HG03469 (cell line): ENCODE data around the gene LDLRAD4.

Experiments
- ATAC-seq: cut with Tn5 transposase; IDR thresholded peaks from one replicate; pipeline ENCODE4 v1.9.1; 2021; ENCODE audit warnings: mild to moderate bottlenecking, moderate library complexity, moderate number of reproducible peaks; ENCODE audit not compliant: unreplicated experiment

The LDLRAD4 gene

DNA sequence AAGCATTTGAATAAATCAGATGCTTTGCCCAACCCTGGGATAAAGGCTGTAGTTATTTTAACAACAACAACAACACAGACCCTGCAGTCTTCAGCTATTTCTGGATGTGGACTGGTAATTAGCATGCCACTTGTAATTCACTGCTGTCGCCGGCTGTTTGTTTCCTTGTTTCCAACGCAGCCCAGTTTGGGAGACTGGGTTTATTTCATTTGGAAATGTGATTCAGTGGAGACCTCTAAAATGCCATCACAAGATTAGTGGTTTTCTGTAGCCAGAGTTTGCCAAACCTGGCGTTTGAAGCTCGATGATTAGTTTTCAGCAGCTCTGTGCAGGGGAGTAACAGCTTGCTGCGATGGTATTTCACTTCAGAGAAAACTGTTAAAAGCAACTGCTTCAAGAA is 83.5 kb downstream of the LDLRAD4 start:
- no peak for ATAC-seq

DNA sequence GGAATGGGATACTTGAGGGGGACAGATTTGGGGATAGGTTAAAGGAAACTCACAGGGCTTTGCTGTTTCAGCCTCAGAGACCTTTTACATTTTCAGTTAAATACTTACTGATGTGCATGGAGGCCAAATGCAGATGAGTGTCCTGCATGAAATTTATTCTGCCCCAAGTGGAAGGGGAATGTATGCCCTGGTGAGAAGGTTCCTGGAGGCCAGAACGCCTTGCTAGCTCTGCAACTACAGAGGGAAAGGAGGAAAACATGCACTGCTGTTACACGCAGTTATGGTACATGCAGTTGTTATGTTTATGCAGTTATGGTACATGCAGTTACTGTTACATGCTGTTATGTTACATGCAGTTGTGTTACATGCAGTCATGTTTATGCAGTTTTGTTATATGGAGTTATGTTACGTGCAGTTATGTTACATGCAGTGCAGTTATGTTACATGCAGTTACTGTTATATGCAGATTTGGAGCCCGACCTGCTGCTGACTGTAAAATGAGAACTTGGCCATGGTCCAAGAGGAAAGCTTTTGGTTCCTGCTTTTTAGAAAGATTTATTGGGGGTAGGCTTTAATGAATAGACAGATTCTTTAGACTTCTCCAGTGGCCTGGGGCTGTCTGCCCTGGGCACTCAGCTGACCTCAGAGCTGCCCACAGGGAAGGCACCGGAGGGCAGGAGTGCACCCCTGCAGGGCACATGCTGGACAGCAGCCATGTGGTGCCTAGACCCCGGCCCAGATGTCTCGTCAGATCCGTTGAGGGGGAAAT is 84.1 kb downstream of the LDLRAD4 start:
- ATAC-seq: no peak

DNA sequence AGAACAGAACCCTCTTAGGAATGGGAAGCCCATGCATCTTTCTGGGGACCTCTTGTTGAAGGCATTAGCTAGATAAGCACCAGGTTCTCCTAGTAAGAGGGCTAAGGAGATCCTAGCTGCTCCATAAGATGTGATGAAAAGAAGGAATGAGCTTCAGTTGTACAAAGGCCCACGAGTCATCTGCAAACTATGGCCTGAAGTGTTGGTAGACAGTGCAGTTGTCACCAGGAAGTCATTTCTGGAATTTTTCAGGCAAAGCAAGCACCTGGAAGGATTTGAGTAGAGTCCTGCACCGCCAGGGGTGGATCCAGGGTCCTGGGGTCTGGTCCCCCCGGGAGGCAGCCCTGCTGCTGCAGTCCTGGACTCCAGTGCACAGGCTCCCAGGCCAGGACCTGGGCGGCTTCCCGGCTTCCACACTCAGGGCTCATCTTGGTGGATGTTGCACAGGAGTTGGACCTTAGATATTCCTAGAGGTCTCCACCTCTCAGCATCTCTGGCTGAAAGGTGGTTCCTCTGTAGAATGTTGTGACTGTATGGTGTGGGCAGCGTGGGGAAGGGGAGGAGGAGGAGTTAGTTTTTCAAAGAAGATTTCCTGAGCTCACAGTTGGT is 85.3 kb downstream of the LDLRAD4 start:
- ATAC-seq: no peak

DNA sequence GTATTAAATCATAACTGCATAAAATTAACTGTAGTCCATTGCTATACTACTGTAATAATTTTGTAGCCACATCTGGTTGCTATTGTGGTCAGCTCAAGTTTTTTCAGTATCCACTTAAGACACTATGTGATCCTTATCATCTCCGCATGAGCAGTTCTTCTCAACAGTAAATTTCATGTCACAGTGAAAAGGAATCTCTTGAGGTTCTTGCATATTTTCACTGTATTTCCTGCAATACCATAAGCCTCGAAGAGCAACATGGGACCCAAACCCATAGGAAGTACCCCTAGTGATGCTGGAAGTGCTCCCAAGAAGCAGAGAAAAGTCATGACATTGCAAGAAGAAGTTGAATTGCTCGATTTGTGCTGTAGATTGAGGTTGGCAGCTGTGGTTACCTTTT is 86.7 kb downstream of the LDLRAD4 start:
- ATAC-seq: no peak

DNA sequence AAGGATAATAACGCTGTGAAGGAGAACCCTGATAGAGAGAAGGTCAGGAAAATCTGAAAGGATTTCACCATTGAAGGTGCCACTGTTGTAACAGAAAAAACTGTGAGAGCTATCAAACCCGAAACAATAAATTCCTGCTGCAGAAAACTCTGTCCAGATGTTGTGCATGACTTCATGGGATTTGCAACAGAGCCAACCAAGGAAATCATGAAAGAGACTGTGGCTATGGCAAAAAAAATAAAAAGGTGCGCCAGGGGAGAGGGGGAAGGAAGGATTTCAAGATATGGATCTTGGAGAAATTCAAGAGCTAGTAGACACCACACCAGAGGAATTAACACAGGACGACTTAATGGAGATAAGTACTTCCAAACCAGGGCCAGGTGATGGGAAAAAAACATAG is 88.0 kb downstream of the LDLRAD4 start:
- ATAC-seq: no peak

DNA sequence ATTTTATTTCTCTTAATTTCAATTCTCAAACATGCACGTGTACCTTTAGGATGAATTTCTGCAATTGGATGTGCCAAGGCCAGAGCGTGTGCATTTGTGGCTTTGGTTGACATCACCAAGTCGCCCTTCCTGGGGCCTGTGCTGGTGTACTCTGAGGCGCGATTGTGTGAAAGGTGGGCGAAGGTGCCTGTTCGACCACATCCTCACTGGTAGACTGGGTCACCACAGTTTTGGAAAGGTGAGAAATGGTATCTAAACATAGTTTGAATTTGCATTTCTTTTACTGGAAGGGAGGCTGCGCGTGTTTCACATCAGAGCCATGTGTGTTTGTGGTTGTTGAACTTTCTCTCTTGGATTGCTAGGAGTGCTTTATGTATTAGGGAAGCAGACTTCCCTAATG is 89.8 kb downstream of the LDLRAD4 start:
- ATAC-seq: no peak

DNA sequence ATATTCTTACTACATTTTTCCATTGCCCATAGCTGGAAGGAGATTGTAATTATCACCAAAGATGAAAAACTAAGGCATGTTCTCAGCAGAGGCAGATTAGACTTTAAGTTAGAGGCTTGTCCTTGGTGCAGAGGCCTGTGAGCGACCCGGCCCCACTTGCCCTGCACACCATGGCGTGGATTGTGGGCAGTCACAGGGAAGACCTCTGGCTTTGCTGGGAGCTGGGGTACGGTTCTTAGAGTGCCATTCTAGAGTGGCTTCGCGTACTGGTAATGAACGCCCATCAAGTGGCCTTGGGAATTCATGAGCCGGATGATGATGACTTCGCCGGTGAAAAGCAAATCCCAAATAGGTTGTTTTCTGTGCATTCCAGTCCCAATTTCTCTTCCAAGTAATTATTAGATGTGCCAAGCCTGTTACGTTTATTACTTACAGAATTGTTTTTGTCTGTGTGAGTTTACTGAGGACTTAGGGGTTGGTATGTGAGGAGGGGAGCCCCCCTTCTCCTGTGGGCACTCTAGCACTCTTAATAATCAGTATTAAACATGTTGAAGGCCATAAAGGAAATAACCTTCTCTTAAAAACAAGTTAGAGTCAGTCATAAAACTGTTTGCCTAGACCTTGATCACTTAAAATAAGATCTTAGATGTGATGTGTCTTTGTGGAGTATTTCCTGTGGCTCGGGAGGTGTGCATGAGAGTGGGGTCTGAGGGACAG is 90.6 kb downstream of the LDLRAD4 start:
- ATAC-seq: no peak

DNA sequence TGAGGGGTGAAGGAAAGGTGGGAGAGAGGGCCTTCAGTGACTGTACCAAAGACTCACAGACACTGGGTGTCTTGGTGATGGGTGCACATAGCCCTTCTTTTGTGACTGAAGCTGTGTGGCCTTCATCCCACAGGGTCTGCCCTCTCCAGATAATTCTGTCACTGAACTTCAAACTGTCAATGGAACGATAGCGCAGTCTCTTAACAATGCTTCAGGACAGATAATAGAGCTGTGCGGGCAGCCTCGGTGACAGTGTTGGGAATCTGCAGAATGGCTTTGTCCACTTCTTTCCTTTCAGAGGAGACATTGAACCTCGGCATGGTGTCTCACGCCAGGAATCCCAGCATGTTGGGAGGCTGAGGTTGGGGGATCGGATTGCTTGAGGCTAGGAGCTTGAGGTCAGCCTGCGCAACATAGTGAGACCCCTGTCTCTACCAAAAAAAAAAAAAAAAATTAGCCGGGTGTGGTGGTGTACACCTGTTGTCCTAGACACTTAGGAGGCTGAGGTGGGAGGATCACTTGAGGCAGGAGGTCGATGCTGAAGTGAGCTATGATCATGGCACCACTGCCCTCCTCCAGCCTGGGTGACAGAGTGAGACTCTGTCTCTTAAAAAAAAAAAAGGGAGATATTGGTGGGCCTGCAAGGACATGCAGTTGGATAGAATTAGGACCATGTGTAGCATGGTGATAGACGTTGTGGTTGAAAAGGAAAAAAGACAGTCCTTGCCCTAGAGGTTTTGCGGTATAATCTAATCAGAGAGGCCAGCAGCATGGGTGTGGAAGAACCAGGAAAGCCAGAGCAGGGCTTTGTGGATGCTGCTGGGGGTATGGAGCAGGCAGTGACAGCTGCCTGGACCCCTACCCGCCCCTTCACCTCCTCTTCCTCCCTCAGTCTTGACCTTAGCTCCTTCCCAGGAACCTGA is 91.4 kb downstream of the LDLRAD4 start:
- no peak for ATAC-seq

DNA sequence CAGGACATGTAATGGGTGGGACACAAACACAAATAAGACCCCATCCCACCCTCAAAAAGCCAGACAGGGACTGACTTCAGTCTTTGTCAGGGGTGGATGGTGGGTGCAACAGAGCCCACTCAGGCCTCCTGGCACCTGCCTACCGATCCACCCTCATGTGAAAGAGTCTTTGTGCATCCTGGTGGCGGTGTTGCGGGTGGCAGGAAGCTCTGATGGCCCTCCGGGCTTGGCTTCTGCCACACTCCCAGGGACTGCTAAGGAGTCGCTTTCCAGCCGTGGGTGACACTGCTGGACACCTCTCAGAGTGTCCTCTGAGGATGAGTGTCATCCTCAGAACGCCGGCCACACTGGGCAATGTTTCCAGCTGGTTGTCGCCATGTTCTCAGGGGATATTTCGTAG is 92.6 kb downstream of the LDLRAD4 start:
- no peak for ATAC-seq

DNA sequence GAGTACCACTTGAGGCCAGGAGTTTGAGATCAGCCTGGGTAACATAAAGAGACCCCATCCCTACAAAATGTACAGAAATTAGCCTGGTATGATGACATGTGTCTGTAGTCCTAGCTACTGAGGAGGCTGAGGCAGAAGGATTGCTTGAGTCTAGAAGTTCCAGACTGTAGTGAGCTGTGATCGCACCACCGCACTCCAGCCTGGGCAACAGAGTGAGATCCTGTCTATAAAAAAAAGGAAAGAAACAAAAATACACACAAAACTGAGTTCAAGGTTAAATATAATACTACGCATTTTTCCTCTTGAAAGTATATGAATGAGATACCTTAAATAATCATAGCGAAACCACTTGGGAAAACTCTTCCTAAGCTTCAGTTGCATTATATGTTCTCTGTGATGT is 94.0 kb downstream of the LDLRAD4 start:
- ATAC-seq: no peak

DNA sequence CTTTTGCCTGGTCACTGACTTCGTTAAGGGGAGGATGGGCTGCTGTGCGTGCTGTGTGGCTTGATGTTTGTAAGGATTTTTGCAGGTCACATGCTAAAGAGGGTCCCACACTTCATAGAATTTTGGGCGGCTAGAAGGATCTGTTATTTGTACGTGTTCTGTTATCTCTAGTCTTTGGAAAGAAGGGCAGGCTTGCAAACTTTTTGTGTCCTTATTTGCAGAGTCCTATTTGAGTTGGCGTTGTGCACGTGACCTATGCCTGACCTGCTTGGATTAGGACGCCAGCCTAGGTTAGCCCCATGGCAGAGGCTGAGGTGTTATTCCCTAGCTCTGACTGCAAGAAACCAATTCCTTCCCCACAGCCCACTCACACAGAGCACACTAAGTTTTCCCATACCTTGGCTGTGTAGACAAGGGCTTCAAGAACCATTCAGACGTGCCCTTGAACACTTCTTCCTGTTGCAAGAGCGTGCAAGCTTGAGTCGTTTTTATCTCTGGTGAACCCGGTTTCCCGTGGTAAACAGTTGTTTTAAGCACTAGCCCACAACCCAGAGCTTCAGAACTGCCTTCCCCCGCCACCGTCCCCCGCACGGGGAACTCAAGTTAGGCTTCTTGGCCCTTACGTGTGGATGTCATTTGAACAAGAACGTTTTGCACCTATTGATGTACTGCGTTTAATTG is 94.6 kb downstream of the LDLRAD4 start:
- ATAC-seq: no peak

DNA sequence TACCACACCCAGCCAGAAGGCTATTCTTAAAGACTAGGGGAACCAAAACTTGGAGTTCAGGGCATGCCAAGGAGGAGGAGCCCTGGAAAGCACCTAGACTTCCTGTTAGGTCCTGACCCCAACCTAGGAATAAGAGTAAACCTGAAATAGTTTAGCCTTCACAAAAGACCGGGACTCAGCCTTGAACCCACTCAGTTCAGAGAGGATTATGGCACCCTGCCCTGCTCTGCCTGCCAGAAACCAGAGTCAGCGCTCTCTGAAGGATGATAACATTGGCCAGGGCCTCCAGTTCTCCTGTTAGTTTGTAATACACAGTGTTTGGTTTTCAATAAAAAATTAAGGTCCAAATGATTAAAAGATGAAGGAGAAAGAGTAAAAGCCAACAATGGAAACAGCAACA is 96.4 kb downstream of the LDLRAD4 start:
- no peak for ATAC-seq

DNA sequence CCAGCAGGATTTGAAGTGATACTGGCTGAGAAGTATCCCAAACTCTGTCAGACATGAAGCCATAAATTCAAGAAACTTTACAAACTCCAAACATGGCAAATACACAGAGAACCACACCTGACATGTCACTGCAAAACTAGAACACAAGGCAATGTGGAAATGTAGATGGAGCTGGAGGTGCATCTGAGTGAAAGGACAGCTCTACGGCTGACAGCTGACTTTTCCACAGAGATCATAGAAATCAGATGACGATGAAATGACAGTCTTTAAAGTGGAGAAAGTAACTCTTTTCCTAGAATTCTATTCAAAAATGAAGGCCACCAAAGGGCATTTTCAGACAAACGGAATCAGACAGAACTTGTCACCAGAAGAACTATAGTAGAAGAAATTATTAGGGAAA is 97.5 kb downstream of the LDLRAD4 start:
- ATAC-seq: no peak

DNA sequence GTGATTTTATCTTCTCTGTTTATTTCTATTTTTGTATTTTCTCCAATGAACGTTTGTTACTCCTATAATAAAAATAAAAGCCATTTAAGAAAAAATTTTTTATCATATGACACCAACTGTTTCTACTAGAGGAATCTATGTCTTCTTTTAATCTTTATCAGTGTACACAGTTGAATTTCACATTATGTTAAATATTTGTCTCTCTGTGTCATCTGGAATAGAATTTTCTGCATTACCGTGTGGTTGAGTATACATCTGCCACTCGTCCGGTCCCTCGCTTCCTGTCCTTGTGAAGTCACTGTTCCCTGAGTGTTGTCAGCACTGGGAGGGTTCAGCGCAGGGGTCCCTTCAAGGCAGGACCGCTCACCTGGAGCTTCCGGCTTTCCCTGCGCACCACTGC is 99.2 kb downstream of the LDLRAD4 start:
- ATAC-seq: no peak

DNA sequence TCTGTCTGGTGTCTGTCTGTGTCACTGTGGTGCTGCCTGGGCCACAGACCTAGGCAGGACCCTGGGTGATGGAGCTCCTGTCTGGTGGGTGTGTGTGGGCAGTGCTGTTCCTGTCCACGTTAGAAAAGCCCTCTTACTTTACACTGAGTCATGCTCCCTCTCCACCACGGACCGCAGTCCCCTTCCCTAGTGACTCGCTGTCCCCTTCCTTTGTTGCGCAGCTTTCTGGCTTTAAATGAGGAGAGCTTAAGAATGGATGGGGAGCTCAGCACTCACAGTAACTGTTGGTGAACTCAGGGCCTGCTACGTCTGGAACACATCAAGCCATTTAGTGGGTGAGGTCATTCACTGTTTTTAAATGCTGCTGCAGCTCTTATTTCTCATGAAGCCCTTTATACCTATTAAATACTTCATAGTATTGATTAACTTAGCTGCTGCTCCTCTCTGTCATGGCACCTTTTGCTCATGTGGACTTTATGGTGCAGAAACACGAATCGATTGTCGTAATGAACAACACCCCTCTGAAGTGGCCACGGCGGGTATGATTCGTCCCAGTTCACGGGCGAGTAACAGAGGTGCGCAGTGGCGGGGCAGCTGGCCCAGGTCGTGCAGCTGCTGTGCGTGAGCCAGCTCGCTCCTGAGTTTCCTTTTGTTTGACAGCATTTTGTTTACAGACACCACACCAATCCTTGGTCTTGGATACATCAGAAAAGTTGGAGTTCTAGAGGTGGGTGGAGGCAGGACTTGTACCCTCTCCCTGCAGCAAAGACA is 100.4 kb downstream of the LDLRAD4 start:
- no peak for ATAC-seq

DNA sequence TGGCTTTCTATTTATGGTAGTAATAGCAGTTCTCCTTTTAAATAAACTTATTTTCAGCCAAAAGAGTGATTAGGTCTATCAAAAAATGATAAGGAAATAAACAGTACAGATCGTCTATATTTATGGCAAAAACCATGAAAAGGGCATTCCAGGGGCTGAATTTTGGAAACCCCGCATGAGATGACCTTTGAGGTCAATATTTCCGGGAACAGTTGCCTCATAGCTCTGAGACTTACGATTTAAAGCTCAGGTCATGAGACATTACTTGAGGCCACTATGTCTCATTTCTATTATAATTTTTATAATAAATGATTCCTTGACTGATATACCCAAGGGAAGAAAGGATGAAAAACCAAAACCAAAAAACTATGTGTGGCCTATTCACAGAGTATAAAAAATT is 101.1 kb downstream of the LDLRAD4 start:
- no peak for ATAC-seq

DNA sequence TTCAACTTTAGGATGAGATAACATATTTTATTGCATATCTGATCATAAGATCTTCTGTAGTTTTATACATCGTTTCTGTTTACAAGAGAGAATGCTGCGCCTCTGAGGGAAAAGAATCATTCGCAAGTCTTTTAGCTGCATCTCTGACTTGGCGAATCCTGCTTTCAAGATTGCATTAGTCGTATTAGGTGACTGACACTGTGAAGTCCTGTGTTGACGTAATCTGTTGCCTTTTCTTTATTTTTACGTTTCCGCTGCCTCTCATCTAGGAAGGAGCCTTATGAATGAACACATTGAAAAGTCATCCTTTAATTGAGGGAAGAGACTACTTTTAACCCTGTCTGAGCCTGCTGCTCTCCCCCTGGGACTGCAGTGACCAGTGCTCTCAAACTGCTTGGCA is 101.5 kb downstream of the LDLRAD4 start:
- no peak for ATAC-seq

DNA sequence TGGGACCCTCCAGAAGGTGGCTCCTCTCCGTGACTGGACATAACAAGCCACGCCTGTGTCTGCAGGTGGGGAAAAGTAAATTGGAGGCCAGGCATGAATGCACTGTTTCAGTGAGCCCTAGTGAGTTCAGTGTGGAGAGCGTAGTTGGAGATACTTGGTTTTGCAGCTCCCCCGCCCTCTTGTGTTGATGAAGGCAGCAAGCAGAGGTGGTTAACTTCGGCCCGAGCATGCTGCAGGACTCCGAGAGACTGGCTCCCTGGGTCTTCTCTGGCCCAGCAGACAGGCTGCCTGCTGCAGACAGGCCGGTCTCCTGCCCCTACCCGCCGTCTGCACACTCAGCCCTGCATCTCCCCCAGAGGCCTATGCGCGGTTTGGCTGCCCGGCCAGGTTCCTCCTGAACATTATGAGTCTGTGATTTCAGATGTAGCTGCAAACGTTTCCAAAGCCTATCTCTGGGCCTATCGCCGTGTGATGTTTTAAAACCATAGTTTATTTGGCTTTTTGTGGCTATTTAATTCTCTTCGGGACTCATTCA is 102.4 kb downstream of the LDLRAD4 start:
- no peak for ATAC-seq

DNA sequence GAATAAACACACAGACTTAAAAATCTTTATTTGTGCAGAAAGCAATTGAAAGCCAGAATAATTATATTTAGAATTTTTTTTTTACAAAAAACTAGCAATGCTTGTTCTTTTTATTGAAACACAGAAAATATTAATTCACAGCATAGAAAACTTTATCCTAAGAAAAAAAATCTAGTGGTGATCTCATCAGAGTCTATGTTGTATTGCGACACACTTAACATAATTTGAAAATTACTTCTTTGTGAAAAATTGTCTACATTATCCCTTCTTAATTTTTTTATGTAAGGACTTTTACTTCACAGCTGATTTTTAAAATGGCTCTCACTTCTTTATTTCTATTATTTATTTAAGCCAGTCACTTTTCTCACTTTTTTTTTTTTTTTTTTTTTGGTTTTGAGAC is 103.4 kb downstream of the LDLRAD4 start:
- no peak for ATAC-seq

DNA sequence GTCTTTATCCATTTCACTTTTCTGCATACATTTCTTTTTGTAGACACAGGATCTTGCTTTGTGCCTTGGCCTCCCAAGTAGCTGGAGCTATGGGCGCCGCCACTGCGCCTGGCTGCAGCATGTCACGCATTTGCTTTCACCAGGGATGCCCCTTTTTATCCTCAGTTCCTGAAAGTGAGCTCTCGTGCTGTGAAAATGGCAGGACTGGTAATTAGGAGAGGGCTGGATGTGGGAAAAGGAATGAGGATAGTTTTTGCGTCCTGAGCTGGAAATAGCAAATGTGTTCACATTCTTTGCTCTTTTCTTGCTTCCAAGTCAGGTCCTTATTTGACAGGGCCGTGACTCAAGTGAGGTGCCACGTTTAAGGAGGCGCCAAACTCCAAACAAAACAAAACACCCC is 104.6 kb downstream of the LDLRAD4 start:
- ATAC-seq: no peak
